SIG-M5 treated with dmso at 0.1 percent for 504 hours (cell line): Measurements from ENCODE around the gene ARPIN.
"Not testable (repeated sequence)": the region's sequence is repeated elsewhere in the genome, so short reads cannot be mapped to it uniquely, and the experiment has no call there.

Experiments used
- DNase-seq: peaks from one replicate; lab custom pipeline; 2025; ENCODE audit not compliant: unreplicated experiment; lab: John Stamatoyannopoulos, UW

ARPIN gene

GRCh38 chr15:89878323-89878722 is 34.4 kb downstream of the ARPIN start:
- no peak for DNase-seq

GRCh38 chr15:89877083-89877425 is 35.7 kb downstream of the ARPIN start:
- DNase-seq = peak; percentile 21

GRCh38 chr15:89876396-89877082 is 36.2 kb downstream of the ARPIN start:
- DNase-seq = no peak

- no peak for DNase-seq
Measured at GRCh38 chr15:89875741-89876140, 37.0 kb downstream of the ARPIN start.

- DNase-seq = peak; percentile 76
Measured at GRCh38 chr15:89874926-89875564, 37.7 kb downstream of the ARPIN start.

- DNase-seq = no peak
Measured at GRCh38 chr15:89870688-89871288, 42.0 kb downstream of the ARPIN start.

- DNase-seq = no peak
Measured at GRCh38 chr15:89870006-89870405, 42.7 kb downstream of the ARPIN start.

GRCh38 chr15:89869490-89869889 is 43.3 kb downstream of the ARPIN start:
- not testable (repeated sequence) for DNase-seq

GRCh38 chr15:89864958-89865739 is 47.6 kb downstream of the ARPIN start:
- no peak for DNase-seq

- DNase-seq = no peak
Measured at GRCh38 chr15:89863918-89864317, 48.8 kb downstream of the ARPIN start.

- no peak for DNase-seq
Measured at GRCh38 chr15:89860891-89861290, 51.9 kb downstream of the ARPIN start.

GRCh38 chr15:89860431-89860830 is 52.3 kb downstream of the ARPIN start:
- no peak for DNase-seq

- DNase-seq = no peak
Measured at GRCh38 chr15:89858661-89859458, 53.9 kb downstream of the ARPIN start.

GRCh38 chr15:89857673-89858072 is 55.1 kb downstream of the ARPIN start:
- no peak for DNase-seq

- no peak for DNase-seq
Measured at GRCh38 chr15:89855948-89856347, 56.8 kb downstream of the ARPIN start.

- DNase-seq = not testable (repeated sequence)
Measured at GRCh38 chr15:89854863-89855262, 57.9 kb downstream of the ARPIN start.

GRCh38 chr15:89852342-89852995 is 60.3 kb downstream of the ARPIN start:
- no peak for DNase-seq

GRCh38 chr15:89851673-89852341 is 60.9 kb downstream of the ARPIN start:
- peak; percentile 33 for DNase-seq

GRCh38 chr15:89848970-89849292 is 63.8 kb downstream of the ARPIN start:
- DNase-seq = no peak

- no peak for DNase-seq
Measured at GRCh38 chr15:89847101-89847500, 65.7 kb downstream of the ARPIN start.
